HG02571 (cell line): ENCODE results near the gene NOP9.

Experiments used
- ATAC-seq: cut with Tn5 transposase; IDR thresholded peaks from one replicate; pipeline ENCODE4 v1.9.1; 2021; ENCODE audit warnings: mild to moderate bottlenecking, moderate library complexity; ENCODE audit not compliant: unreplicated experiment

The NOP9 gene

GRCh38 chr14:24307575-24308341, 8.1 kb downstream of the NOP9 start, which contains the start of gene CIDEB:
Gene CIDEB, minus strand, starts transcription at chr14:24307977. Its CDS starts 119 bp downstream, at chr14:24307858.
- ATAC-seq: no peak

DNA sequence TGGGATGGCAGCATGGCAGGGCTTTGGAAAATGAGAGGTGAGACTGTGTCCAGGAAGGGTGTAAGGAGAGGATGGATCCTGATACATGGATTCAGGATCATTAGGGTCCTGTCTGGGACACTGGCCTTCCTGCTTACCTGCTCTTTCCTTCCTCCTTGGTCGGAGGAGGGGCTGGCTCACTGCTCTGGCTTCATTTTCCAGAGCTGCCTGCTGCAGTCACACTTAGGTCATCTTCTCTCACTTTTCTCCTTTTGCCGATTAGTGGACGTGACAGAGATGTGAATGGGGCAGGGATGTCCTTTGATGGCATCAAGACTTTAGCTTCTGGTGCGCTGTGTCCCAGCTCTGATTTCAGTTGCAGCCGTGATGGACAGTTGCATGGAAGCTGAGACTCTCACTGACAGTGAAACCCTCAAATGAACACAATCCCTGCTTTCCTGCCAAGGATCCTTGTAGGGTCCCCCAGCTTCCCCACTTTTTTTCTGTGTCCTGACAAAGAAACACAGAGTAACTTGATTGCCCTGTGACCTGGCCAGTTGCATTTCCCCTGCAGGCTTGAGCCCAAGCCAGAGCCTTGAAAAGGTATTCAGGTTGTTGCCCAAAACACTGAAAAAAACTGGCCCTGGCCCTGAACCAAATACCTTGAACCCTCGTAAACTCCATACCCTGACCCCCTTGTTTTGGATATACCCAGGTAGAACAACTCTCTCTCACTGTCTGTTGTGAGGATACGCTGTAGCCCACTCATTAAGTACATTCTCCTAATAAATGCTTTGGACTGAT, 8.9 kb downstream of the NOP9 start:
- ATAC-seq: no peak

DNA sequence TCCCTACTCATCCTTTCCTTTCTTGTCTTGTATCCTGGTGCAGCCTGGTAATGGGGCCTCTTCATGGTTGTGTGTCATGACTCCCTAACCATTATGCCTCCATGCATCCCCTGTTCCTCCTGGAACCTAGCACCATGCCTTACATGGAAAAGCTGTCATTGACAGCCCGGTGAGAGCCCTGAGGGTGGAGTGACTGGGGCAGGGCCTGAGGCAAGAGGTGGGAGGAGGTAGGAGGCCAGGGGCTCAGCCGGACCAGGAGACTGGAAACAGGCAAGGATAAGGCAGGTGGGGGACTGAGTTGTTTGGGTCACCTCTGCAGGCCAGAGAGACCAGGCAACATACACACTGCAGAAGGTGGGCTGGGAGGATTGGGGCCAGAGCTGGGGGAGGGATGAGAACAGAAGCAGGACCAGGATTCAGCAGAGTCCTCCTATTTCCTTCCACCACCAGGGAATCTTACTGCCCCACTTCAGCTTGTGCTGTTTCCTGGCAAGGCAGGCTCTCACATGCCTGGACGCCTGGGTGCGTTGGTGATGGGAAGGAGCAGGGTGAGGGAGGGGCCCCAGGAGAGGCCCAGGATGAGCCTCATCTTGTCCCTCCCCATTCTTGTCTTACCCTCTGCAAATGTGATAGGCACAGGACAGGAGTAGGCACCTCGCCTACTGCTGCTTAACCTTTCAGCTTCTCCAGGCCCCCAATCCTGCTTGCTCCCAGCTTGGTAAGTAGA, 10.1 kb downstream of the NOP9 start, which contains the start of gene LTB4R2:
LTB4R2 (plus strand) TSS at position 603 of the 727 bp plus-strand sequence. CDS start 525 bp downstream, outside the sequence.
- ATAC-seq: no peak

DNA sequence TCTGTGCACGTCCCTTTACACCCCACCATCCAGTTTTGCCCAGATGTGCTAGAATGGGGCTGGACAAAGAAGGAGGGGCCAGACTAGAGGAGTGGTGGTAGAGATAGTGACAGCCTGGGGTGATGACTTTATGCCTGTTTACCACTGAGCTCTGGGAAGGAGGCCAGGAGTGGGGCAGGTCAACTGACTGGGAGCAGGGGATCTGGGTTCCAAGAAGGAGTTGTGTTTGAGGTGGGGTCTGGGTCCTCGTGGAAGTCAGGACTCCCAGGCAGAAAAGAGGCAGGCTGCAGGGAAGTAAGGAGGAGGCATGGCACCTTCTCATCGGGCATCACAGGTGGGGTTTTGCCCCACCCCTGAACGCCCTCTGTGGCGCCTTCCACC, 10.6 kb downstream of the NOP9 start:
- ATAC-seq: no peak

DNA sequence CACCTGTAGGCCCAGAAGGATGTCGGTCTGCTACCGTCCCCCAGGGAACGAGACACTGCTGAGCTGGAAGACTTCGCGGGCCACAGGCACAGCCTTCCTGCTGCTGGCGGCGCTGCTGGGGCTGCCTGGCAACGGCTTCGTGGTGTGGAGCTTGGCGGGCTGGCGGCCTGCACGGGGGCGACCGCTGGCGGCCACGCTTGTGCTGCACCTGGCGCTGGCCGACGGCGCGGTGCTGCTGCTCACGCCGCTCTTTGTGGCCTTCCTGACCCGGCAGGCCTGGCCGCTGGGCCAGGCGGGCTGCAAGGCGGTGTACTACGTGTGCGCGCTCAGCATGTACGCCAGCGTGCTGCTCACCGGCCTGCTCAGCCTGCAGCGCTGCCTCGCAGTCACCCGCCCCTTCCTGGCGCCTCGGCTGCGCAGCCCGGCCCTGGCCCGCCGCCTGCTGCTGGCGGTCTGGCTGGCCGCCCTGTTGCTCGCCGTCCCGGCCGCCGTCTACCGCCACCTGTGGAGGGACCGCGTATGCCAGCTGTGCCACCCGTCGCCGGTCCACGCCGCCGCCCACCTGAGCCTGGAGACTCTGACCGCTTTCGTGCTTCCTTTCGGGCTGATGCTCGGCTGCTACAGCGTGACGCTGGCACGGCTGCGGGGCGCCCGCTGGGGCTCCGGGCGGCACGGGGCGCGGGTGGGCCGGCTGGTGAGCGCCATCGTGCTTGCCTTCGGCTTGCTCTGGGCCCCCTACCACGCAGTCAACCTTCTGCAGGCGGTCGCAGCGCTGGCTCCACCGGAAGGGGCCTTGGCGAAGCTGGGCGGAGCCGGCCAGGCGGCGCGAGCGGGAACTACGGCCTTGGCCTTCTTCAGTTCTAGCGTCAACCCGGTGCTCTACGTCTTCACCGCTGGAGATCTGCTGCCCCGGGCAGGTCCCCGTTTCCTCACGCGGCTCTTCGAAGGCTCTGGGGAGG, 11.3 kb downstream of the NOP9 start, which contains the start of gene LTB4R:
LTB4R (plus strand) TSS at position 857 of the 959 bp plus-strand sequence. CDS start 4,150 bp downstream, outside the sequence.
- ATAC-seq: peak; percentile 55

DNA sequence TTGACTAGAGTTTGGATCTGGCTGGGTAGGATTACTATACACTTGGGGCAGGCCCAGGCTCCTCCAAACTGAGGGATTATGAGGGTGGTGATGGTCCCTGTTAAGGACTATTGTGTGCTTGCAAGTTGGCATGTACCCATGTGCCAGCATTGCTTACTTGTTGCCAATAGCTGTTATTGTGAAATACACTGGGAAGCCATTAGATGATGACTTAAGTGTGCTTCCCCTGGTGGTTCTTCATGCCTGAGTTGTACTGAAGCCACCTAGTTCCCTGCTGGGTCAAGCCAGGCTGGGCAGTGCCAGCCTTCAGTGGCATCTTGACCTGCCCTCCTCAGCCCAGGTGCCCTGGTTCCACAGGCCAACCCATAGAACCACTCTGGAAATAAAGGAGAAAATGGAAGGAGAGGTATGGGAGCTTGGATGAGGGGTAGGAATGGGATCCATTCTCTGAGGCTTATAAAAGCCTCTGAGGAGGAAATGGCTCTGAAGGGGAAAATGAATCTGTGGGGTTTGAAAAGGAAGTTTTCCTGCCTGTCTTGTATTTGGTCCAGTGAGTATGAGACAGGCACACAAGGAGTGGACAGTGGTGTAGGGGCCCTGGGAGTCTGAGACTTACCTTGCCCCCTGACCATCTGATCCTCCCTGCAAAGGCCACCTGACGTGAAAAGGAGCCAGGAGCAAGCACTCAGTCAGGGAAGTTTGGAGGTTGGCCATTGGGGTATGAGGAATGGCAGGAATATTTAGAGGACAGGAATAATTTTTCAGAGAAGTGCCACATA, 12.4 kb downstream of the NOP9 start:
- ATAC-seq: no peak

- no peak for ATAC-seq
These were observed 13.3 kb downstream of the NOP9 start for GRCh38 chr14:24312736-24313507.

DNA sequence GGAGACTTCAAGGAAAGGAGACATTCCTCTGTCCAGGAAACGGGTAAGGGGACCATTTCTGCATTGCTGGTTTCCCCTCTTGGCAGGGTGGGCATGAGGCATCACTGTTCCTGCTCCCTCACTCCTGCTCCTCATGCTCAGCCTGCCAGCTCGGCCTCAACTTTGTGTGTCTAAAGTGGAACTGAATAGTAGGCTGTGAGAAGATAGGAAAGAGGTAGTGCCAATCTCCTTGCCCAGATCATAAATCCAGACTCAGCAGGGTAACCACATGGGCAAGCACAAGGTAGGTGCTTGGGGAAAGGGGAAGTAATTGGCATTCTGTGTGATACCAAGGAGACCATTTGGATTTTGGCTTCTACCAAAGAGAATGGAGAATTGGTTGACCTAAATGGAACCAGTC, 14.3 kb downstream of the NOP9 start:
- no peak for ATAC-seq

DNA sequence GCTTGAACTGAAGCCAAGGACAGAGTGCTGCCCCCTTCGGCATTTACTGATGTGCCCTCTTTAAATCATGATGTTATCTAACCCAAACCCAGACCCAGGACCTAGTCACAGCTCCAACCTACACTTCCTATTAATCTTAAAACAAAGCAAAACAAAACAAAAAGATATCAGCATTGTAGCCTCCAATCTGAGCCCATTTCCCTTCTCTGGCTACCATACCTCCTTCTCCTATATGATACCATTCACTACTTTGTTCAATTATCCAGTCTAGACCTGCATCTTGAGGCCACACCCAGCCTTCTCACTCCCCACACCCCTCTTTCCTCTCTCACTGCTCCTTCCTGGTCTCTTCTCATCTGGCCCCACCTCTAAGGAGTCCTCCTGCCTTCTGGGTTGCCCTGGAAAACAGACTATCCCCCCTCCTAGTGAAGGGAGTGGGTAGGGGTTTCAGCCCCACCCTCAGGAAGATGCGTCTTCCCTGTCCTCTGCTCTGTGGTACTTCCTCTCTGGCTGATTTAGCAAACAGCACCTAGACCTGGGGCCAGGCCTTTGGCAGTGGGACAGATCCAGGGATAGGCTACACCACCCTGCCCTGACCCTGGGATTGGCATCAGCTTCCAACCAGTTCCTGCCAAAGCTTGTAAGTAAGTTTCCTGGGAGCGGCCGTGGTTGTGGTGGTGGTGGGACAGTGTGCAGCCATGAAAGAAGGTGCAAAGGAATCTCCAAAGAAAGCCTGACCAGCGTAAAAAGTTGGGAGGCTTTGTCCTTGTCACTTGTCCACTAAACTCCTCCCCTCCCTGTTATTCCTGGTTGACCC, 14.9 kb downstream of the NOP9 start:
- ATAC-seq: no peak

GRCh38 chr14:24315243-24315806, 15.7 kb downstream of the NOP9 start:
- ATAC-seq: no peak

- no peak for ATAC-seq
These were observed 16.4 kb downstream of the NOP9 start for GRCh38 chr14:24315807-24316596.

DNA sequence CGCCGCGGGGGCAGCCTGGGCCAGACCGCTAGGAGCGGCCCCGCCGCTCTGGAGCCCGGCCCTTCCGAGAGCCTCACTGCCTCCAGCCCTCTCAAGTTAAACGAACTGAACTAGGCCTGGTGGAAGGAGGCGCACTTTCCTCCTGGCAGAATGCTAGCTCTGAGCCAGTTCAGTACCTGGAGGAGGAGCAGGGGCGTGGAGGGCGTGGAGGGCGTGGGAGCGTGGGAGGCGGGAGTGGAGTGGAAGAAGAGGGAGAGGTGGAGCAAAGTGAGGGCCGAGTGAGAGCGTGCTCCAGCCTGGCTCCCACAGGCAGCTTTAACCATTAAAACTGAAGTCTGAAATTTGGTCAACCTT, 16.9 kb downstream of the NOP9 start:
- no peak for ATAC-seq

DNA sequence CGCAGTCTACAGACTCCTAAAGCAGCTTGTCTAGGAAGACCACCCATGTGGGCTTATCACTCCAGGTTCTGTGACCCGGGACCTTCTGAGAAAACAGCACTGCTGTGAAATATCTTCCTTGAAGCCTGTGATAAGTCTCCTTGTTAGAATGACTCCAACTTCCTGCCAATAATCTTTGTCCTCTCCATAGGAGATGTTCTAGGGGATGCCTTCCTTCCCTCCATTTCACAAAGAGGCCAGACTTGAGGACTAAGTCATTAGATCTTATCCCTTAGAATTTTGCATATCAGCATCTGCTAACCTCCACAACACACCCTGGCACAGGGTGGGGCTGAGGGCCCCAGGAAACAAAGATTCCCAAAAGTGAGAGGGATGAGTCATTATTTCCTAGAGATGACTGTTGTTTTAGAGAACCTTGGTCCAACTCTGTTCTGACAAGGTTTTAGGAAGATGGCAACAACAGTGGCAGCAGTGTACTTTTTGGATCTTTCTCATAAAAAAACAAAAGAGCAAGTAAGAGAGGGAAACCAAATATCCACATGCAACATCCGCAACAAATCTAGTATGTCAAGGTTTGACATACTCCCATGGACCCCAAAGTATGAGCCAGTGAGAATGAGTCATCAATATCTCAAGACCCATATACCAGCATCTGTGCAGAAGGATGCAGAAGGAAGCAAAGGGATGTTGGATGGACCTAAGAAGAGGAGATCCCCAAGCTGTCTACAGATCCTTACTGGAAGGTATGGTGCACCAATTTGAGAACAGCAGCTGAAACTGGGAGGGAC, 17.7 kb downstream of the NOP9 start:
- ATAC-seq: no peak

GRCh38 chr14:24321212-24321975, 21.7 kb downstream of the NOP9 start:
- no peak for ATAC-seq

DNA sequence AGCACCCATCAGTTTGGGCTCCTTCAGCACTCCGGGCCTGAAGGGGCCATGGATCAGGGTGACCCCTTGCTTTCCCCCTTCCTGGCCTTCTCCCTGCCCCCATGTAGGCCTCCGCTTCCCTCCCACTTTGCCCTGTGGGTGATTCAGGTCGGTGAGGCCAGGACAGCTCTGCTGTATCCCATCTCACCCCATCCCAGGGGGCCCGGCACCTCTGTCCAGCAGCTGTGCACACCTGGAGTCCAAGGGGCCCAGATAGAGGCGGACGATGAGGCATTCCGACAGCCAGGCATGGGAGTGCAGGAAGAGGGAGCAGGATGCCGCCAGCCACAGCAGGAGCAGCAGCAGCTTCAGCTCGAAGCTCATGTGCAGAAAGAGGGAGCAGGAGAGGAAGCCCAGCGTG, 23.0 kb downstream of the NOP9 start:
- ATAC-seq: no peak
